Tibial nerve (tissue), 4 donors: ENCODE data around the gene SLC35F6. TPM values are rescaled to one million over a fixed set of nuclear protein-coding genes. Genes with fewer than 3 reads are reported as not detected.

Experiments
- DNase-seq, 2 donors: peaks; one replicate each; pipeline ENCODE4 v3.0.0-alpha.2; 2019; ENCODE audit warnings: low spot score in 2 of 2
- H3K27ac ChIP-seq, 4 donors: fragments of 200-600 bp; sonication (generic) in 3 of 4; one replicate each; pipeline ENCODE4 v1.5.1; 2017 to 2019; ENCODE audit warnings: mild to moderate bottlenecking in 1 of 4
- H3K27me3 ChIP-seq, 2 donors: fragments of 200-600 bp; sonication (generic) in 1 of 2; one replicate each; pipeline versions ENCODE4 v1.5.1 to v1.6.0; 2017 to 2019
- H3K36me3 ChIP-seq, 3 donors: fragments of 200-600 bp; sonication (generic); one replicate each; pipeline ENCODE4 v1.5.1; 2018 to 2019
- H3K4me1 ChIP-seq, 4 donors: fragments of 200-600 bp; sonication (generic) in 3 of 4; one replicate each; pipeline ENCODE4 v1.5.1; 2017 to 2019
- H3K4me3 ChIP-seq, 4 donors: fragments of 200-600 bp; sonication (generic) in 3 of 4; one replicate each; pipeline ENCODE4 v1.5.1; 2017 to 2019; ENCODE audit warnings: mild to moderate bottlenecking in 1 of 4, moderate library complexity in 1 of 4
- H3K9me3 ChIP-seq, 4 donors: fragments of 200-600 bp; sonication (generic) in 3 of 4; one replicate each; pipeline ENCODE4 v1.5.1; 2017 to 2019
- EP300 ChIP-seq, 2 donors: sonication (generic); formaldehyde crosslinking; IDR thresholded peaks; one replicate each; pipeline ENCODE4 v1.6.1; 2017; ENCODE audit warnings: antibody characterized with exemption in 2 of 2, mild to moderate bottlenecking in 1 of 2
- POLR2A ChIP-seq, 2 donors: fragments of 450-650 bp; IDR thresholded peaks; one replicate each; pipeline ENCODE4 v1.6.1; 2017; ENCODE audit warnings: antibody characterized with exemption in 2 of 2, mild to moderate bottlenecking in 2 of 2, moderate library complexity in 2 of 2
- WGBS, 2 donors: methylation state at CpG; one replicate each; pipeline ENCODE4 v1.1.5; 2018; 5-methylcytosine and 5-hydroxymethylcytosine counted together
- total RNA-seq, 4 donors: library from RNA; depleted of rRNA; stranded (reverse); fragments of >200 nt; gene quantifications; one replicate each; pipeline ENCODE4 v1.1.0, GENCODE V29; 2016
- TF ChIP-seq, protein P1 (sequence below), 5 experiments: fragments of 200-600 bp in 3 of 5; fragments of 450-650 bp in 2 of 5; sonication (generic) in 3 of 5; IDR thresholded peaks; one replicate each; pipeline ENCODE4 v1.5.1; 2016 to 2019; ENCODE audit warnings: antibody characterized with exemption in 5 of 5, mild to moderate bottlenecking in 3 of 5, moderate library complexity in 2 of 5

Gene SLC35F6
- total RNA-seq, 4 donors from 2014 or later = 30.1 to 51.6 (median 43.3) TPM

DNA sequence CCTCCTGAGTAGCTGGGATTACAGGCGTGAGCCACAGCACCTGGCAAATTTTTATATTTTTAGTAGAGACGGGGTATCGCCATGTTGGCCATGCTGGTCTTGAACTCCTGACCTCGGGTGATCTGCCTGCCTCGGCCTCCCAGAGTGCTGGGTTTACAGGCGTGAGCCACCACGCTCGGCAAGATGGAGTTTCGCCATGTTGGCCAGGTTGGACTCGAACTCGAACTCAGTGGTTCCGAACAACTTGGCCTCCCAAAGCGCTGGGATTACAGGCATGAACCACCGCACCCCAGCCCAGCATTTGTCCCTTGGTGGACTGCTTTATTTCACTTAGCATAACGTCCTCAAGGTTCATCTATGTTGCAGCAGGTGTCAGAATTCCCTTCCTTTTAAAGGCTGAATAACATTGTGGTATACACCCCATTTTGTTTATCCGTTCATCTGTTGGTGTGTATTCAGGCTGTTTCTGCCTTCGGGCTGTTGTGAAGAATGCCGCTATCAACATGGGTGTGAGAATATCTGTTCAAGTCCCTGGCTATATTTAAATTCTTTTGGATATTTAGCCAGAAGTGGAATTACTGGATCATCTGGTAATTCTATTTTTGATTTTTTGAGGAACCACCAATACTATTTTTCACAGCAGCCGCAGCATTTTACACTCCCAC lies 20.6 kb downstream of the SLC35F6 start:
- H3K9me3 ChIP-seq = no peaks in the 10 kb centered on the region
- no peak overlapping the region for H3K27ac ChIP-seq
- no peak for DNase-seq
- WGBS, 2 donors = 93 to 94% methylated on average over 19 of the region's 19 CpGs
- TF ChIP-seq POLR2A (IDR thresholded peaks at IDR 0.05) (no peak), EP300 (IDR thresholded peaks at IDR 0.05) (no peak)
- TF ChIP-seq, protein P1, sequence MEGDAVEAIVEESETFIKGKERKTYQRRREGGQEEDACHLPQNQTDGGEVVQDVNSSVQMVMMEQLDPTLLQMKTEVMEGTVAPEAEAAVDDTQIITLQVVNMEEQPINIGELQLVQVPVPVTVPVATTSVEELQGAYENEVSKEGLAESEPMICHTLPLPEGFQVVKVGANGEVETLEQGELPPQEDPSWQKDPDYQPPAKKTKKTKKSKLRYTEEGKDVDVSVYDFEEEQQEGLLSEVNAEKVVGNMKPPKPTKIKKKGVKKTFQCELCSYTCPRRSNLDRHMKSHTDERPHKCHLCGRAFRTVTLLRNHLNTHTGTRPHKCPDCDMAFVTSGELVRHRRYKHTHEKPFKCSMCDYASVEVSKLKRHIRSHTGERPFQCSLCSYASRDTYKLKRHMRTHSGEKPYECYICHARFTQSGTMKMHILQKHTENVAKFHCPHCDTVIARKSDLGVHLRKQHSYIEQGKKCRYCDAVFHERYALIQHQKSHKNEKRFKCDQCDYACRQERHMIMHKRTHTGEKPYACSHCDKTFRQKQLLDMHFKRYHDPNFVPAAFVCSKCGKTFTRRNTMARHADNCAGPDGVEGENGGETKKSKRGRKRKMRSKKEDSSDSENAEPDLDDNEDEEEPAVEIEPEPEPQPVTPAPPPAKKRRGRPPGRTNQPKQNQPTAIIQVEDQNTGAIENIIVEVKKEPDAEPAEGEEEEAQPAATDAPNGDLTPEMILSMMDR (IDR thresholded peaks at IDR 0.05) = no peak
- peaks cover 0 to 23% (median 7%) of the 10 kb centered on the region in 4 donors for H3K4me1 ChIP-seq
- H3K4me3 ChIP-seq = peak overlapping the region in 3 of 4 donors; percentile 43 to 66 (median 57)
- H3K27me3 ChIP-seq = peaks cover 0 to 4% of the 10 kb centered on the region in 2 donors
- peaks cover 0 to 22% (median 0%) of the 10 kb centered on the region in 3 donors for H3K36me3 ChIP-seq

DNA sequence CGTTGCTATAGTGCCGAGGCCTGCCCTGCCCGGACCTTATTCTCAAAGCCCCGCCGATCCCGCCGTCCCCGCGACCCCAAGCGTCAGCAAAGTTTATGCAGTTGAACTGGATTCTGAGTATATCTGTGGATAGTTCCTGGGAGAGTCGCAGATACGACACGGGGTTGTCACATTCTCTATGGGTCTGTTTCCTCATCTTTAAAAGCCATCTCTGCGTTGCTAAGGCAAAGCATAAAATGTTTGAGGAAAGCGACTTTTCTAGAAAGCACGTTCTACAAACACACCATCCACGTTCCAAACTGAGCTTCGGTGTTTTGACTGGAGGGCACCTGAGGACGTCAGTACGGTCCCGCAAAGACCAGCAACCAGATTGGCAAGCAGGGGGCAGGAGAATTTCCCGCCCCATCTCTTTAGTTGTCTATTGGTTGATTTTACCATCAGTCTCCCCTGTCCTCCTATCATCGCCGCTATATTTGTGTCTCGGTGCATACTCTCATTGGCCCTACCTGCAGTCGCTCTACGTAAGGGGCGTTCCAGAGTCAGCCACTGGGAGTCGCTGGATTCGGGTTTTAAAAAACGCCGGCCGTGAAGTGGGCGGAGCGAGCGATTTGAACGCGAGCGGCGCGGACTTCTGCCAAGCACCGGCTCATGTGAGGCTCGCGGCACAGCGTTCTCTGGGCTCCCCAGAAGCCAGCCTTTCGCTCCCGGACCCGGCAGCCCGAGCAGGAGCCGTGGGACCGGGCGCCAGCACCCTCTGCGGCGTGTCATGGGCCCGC lies 21.5 kb downstream of the SLC35F6 start, which contains the start of gene CENPA:
TSS of gene CENPA (plus strand) at position 626 of the 776 bp plus-strand sequence. CDS start at position 767, 141 bp downstream.
- H3K9me3 ChIP-seq = no peaks in the 10 kb centered on the region
- peaks cover 0 to 4% of the 10 kb centered on the region in 2 donors for H3K27me3 ChIP-seq
- H3K36me3 ChIP-seq = peaks cover 0 to 13% (median 0%) of the 10 kb centered on the region in 3 donors
- peak; percentile 97 to 99 for DNase-seq
- WGBS, 2 donors = 1% methylated on average over 35 to 39 of the region's 55 CpGs
- peak within 1 kb of the TSS in 3 of 4 donors; percentile 14 to 68 (median 29) for H3K27ac ChIP-seq
- TF ChIP-seq POLR2A (IDR thresholded peaks at IDR 0.05) (peak in 1 of 2 donors; percentile 15), EP300 (IDR thresholded peaks at IDR 0.05) (peak; percentile 38 to 74)
- TF ChIP-seq, protein P1 (IDR thresholded peaks at IDR 0.05) = peak; percentile 24 to 73 (median 46)
- peak within 1 kb of the TSS; percentile 48 to 81 (median 62) for H3K4me3 ChIP-seq
- peaks cover 0 to 18% (median 7%) of the 10 kb centered on the region in 4 donors for H3K4me1 ChIP-seq

DNA sequence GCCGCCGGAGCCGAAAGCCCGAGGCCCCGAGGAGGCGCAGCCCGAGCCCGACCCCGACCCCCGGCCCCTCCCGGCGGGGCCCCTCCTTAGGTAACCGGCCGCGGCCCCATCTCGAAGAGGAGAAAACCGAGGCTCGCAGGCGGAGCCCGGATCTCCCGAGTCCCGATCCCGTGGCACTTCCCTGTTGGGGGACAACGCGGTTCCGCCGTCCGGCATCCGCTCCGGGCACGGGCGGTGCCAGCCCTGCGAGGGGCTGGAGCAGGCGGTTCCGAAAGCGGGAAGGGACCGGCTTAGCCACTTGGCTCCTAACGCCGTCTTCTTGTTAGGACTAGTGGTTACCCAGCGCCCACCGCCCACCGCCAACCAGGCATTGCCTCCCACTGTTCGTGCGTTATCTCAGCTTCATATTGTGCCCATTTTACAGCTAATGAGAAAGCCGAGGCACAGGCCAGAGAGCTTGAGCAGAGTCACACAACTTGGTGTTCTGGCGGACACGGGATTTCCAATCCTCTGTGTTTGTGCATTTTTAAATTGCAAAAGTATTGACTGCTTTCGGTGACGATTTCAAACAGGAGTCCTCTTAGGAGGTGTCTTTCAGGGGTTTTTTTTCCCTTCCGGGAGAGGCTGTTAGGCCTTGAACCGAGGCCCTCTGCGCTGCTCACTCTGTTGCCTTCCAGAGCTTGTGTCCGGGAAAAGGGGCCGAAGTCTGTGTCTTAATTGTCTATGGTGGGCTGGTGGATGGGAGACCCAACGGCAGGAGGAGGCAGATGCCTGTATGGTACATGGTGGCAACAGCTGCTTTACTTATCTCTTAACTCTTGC lies 22.3 kb downstream of the SLC35F6 start:
- no peak for TF ChIP-seq EP300 (IDR thresholded peaks at IDR 0.05)
- TF ChIP-seq POLR2A (IDR thresholded peaks at IDR 0.05) = no peak
- TF ChIP-seq, protein P1 (IDR thresholded peaks at IDR 0.05) = no peak
- no peak for DNase-seq
- Histone ChIP-seq H3K27me3 (peaks cover 0 to 4% of the 10 kb centered on the region in 2 donors), H3K27ac (peak overlapping the region in 2 of 4 donors; percentile 14 to 25), H3K9me3 (peaks cover 0 to 4% (median 0%) of the 10 kb centered on the region in 4 donors), H3K4me1 (peaks cover 0 to 18% (median 7%) of the 10 kb centered on the region in 4 donors), H3K36me3 (peaks cover 0 to 5% (median 0%) of the 10 kb centered on the region in 3 donors), H3K4me3 (peak overlapping the region; percentile 48 to 81 (median 62))
- WGBS, 2 donors = 4 to 10% methylated on average over 18 to 51 of the region's 55 CpGs

DNA sequence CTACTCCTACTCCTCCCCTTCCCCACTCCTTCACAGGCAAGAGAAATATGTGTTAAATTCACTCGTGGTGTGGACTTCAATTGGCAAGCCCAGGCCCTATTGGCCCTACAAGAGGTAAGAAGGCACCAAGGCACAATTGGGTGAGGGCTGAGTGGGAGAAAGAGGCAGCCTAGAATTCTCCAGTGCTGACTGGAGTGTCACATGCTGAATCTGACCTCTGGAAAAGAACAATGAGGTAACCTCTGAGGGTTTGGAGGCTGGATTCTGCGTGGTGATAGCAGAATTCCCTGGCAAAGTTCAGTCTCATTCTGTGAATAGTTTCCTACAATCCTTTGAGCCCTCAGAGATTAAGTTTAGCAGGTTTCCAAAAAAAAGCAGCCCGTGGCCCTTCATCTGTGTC lies 28.6 kb downstream of the SLC35F6 start:
- peaks cover 0 to 9% (median 0%) of the 10 kb centered on the region in 4 donors for H3K9me3 ChIP-seq
- no peak for DNase-seq
- no peaks in the 10 kb centered on the region for H3K27me3 ChIP-seq
- no peak overlapping the region for H3K27ac ChIP-seq
- H3K36me3 ChIP-seq = no peaks in the 10 kb centered on the region
- H3K4me3 ChIP-seq = no peak overlapping the region
- TF ChIP-seq, protein P1 (IDR thresholded peaks at IDR 0.05) = no peak
- TF ChIP-seq EP300 (IDR thresholded peaks at IDR 0.05) (no peak), POLR2A (IDR thresholded peaks at IDR 0.05) (no peak)
- H3K4me1 ChIP-seq = no peaks in the 10 kb centered on the region
- WGBS, 2 donors = 71 to 75% methylated on average over 3 of the region's 3 CpGs
